Effector memory CD8-positive, alpha-beta T cell (primary cell): Measurements from ENCODE around the gene PRKCE.

Experiments used
- ATAC-seq: fragments of 150-1000 bp; cut with Tn5 transposase; replicated peaks from 2 replicates; pipeline ENCODE4 v1.10.0; 2021; ENCODE audit warnings: mild to moderate bottlenecking, moderate library complexity
- DNase-seq, 3 experiments: peaks; one replicate each; pipeline ENCODE4 v3.0.0; 2021
- H3K27ac Mint-ChIP-seq, 2 donors: one replicate each; pipeline ENCODE4 v1.8.0; 2022; ENCODE audit warnings: mild to moderate bottlenecking in 2 of 2, mixed read lengths in 2 of 2, moderate library complexity in 2 of 2
- H3K27me3 Mint-ChIP-seq, 2 donors: one replicate each; pipeline ENCODE4 v1.8.0; 2022; ENCODE audit warnings: mixed read lengths in 2 of 2
- H3K36me3 Mint-ChIP-seq: one replicate; pipeline ENCODE4 v1.8.0; 2022; ENCODE audit warnings: mild to moderate bottlenecking, moderate library complexity, mixed read lengths; ENCODE audit not compliant: insufficient read depth
- H3K4me1 Mint-ChIP-seq, 2 donors: one replicate each; pipeline ENCODE4 v1.8.0; 2022; ENCODE audit warnings: low read depth in 2 of 2, mixed read lengths in 2 of 2
- H3K4me3 Mint-ChIP-seq, 2 donors: one replicate each; pipeline ENCODE4 v1.8.0; 2022; ENCODE audit warnings: mild to moderate bottlenecking in 2 of 2, mixed read lengths in 2 of 2, moderate library complexity in 2 of 2
- H3K9me3 Mint-ChIP-seq, 2 donors: one replicate each; pipeline ENCODE4 v1.8.0; 2022; ENCODE audit warnings: mixed read lengths in 2 of 2

PRKCE gene

GRCh38 chr2:45617496-45617895 is 34.0 kb upstream of the PRKCE start:
- H3K9me3 Mint-ChIP-seq: no peaks in the 10 kb centered on the region
- H3K27ac Mint-ChIP-seq: no peak overlapping the region
- no peak overlapping the region for H3K4me3 Mint-ChIP-seq
- H3K4me1 Mint-ChIP-seq: no peaks in the 10 kb centered on the region
- no peak for ATAC-seq
- peaks cover 19 to 30% of the 10 kb centered on the region in 2 donors for H3K27me3 Mint-ChIP-seq
- no peaks in the 10 kb centered on the region for H3K36me3 Mint-ChIP-seq
- DNase-seq: no peak

GRCh38 chr2:45622336-45623075 is 29.0 kb upstream of the PRKCE start:
- no peak overlapping the region for H3K4me3 Mint-ChIP-seq
- H3K4me1 Mint-ChIP-seq: no peaks in the 10 kb centered on the region
- ATAC-seq (no peak), DNase-seq (no peak)
- H3K36me3 Mint-ChIP-seq: no peaks in the 10 kb centered on the region
- peaks cover 49 to 57% of the 10 kb centered on the region in 2 donors for H3K27me3 Mint-ChIP-seq
- no peaks in the 10 kb centered on the region for H3K9me3 Mint-ChIP-seq
- no peak overlapping the region for H3K27ac Mint-ChIP-seq

GRCh38 chr2:45623098-45623497 is 28.4 kb upstream of the PRKCE start:
- ATAC-seq: no peak
- H3K36me3 Mint-ChIP-seq: no peaks in the 10 kb centered on the region

GRCh38 chr2:45625824-45626223 is 25.7 kb upstream of the PRKCE start:
- H3K36me3 Mint-ChIP-seq: no peaks in the 10 kb centered on the region
- H3K4me1 Mint-ChIP-seq: no peaks in the 10 kb centered on the region
- no peaks in the 10 kb centered on the region for H3K9me3 Mint-ChIP-seq
- no peak overlapping the region for H3K27ac Mint-ChIP-seq
- H3K27me3 Mint-ChIP-seq: peaks cover 45 to 75% of the 10 kb centered on the region in 2 donors
- no peak overlapping the region for H3K4me3 Mint-ChIP-seq
- DNase-seq (no peak), ATAC-seq (no peak)

More at GRCh38 chr2:45623098-45623497, 28.4 kb upstream of the PRKCE start:
- no peak overlapping the region for H3K4me3 Mint-ChIP-seq
- no peak for DNase-seq
- H3K9me3 Mint-ChIP-seq: no peaks in the 10 kb centered on the region
- no peak overlapping the region for H3K27ac Mint-ChIP-seq
- H3K27me3 Mint-ChIP-seq: peaks cover 49 to 59% of the 10 kb centered on the region in 2 donors
- no peaks in the 10 kb centered on the region for H3K4me1 Mint-ChIP-seq

GRCh38 chr2:45626387-45627221 is 24.9 kb upstream of the PRKCE start:
- Mint-ChIP-seq H3K9me3 (no peaks in the 10 kb centered on the region), H3K4me3 (no peak overlapping the region), H3K27me3 (peaks cover 45 to 75% of the 10 kb centered on the region in 2 donors), H3K4me1 (no peaks in the 10 kb centered on the region), H3K36me3 (no peaks in the 10 kb centered on the region), H3K27ac (no peak overlapping the region)
- ATAC-seq (no peak), DNase-seq (no peak)

GRCh38 chr2:45627911-45628310 is 23.6 kb upstream of the PRKCE start:
- H3K4me1 Mint-ChIP-seq: no peaks in the 10 kb centered on the region
- no peaks in the 10 kb centered on the region for H3K9me3 Mint-ChIP-seq
- peaks cover 44 to 74% of the 10 kb centered on the region in 2 donors for H3K27me3 Mint-ChIP-seq
- H3K27ac Mint-ChIP-seq: no peak overlapping the region
- DNase-seq: no peak
- H3K36me3 Mint-ChIP-seq: no peaks in the 10 kb centered on the region
- ATAC-seq: no peak
- no peak overlapping the region for H3K4me3 Mint-ChIP-seq

- H3K4me1 Mint-ChIP-seq: no peaks in the 10 kb centered on the region
- H3K27ac Mint-ChIP-seq: no peak overlapping the region
- no peaks in the 10 kb centered on the region for H3K9me3 Mint-ChIP-seq
- ATAC-seq (no peak), DNase-seq (no peak)
- no peak overlapping the region for H3K4me3 Mint-ChIP-seq
- H3K27me3 Mint-ChIP-seq: peaks cover 40 to 63% of the 10 kb centered on the region in 2 donors
- H3K36me3 Mint-ChIP-seq: no peaks in the 10 kb centered on the region
Observed at GRCh38 chr2:45629971-45630370, 21.5 kb upstream of the PRKCE start.

GRCh38 chr2:45631319-45631718 is 20.2 kb upstream of the PRKCE start:
- ATAC-seq (no peak), DNase-seq (no peak)
- Mint-ChIP-seq H3K27me3 (peaks cover 51 to 70% of the 10 kb centered on the region in 2 donors), H3K9me3 (no peaks in the 10 kb centered on the region), H3K4me3 (no peak overlapping the region), H3K27ac (no peak overlapping the region), H3K36me3 (no peaks in the 10 kb centered on the region), H3K4me1 (no peaks in the 10 kb centered on the region)

- H3K36me3 Mint-ChIP-seq: no peaks in the 10 kb centered on the region
- DNase-seq: no peak
- no peak overlapping the region for H3K27ac Mint-ChIP-seq
- H3K27me3 Mint-ChIP-seq: peaks cover 51 to 68% of the 10 kb centered on the region in 2 donors
- no peaks in the 10 kb centered on the region for H3K9me3 Mint-ChIP-seq
- H3K4me3 Mint-ChIP-seq: no peak overlapping the region
- ATAC-seq: no peak
- H3K4me1 Mint-ChIP-seq: no peaks in the 10 kb centered on the region
Observed at GRCh38 chr2:45631955-45632354, 19.5 kb upstream of the PRKCE start.

GRCh38 chr2:45634223-45634622 is 17.3 kb upstream of the PRKCE start:
- no peak overlapping the region for H3K27ac Mint-ChIP-seq
- H3K9me3 Mint-ChIP-seq: no peaks in the 10 kb centered on the region
- H3K4me1 Mint-ChIP-seq: peaks cover 0 to 6% of the 10 kb centered on the region in 2 donors
- H3K4me3 Mint-ChIP-seq: no peak overlapping the region
- no peak for DNase-seq
- ATAC-seq: no peak
- H3K36me3 Mint-ChIP-seq: no peaks in the 10 kb centered on the region
- H3K27me3 Mint-ChIP-seq: peaks cover 66 to 75% of the 10 kb centered on the region in 2 donors

- Mint-ChIP-seq H3K4me1 (peaks cover 0 to 6% of the 10 kb centered on the region in 2 donors), H3K27ac (no peak overlapping the region), H3K27me3 (peaks cover 68 to 80% of the 10 kb centered on the region in 2 donors), H3K9me3 (no peaks in the 10 kb centered on the region), H3K4me3 (no peak overlapping the region), H3K36me3 (no peaks in the 10 kb centered on the region)
- ATAC-seq (no peak), DNase-seq (no peak)
Observed at GRCh38 chr2:45636008-45636407, 15.5 kb upstream of the PRKCE start.

GRCh38 chr2:45637440-45637839 is 14.0 kb upstream of the PRKCE start:
- H3K27ac Mint-ChIP-seq: no peak overlapping the region
- peak; percentile 51 for ATAC-seq
- no peak for DNase-seq

GRCh38 chr2:45640576-45640975 is 10.9 kb upstream of the PRKCE start:
- ATAC-seq (no peak), DNase-seq (no peak)
- H3K36me3 Mint-ChIP-seq: no peaks in the 10 kb centered on the region
- no peak overlapping the region for H3K27ac Mint-ChIP-seq
- H3K4me1 Mint-ChIP-seq: peaks cover 7 to 15% of the 10 kb centered on the region in 2 donors
- peaks cover 64 to 80% of the 10 kb centered on the region in 2 donors for H3K27me3 Mint-ChIP-seq
- H3K4me3 Mint-ChIP-seq: no peak overlapping the region
- no peaks in the 10 kb centered on the region for H3K9me3 Mint-ChIP-seq

More at GRCh38 chr2:45637440-45637839, 14.0 kb upstream of the PRKCE start:
- Mint-ChIP-seq H3K9me3 (no peaks in the 10 kb centered on the region), H3K36me3 (no peaks in the 10 kb centered on the region), H3K27me3 (peaks cover 65 to 80% of the 10 kb centered on the region in 2 donors), H3K4me1 (peaks cover 0 to 6% of the 10 kb centered on the region in 2 donors), H3K4me3 (no peak overlapping the region)

GRCh38 chr2:45643095-45643494 is 8.4 kb upstream of the PRKCE start:
- H3K27ac Mint-ChIP-seq: peak overlapping the region; percentile 50 to 75
- no peaks in the 10 kb centered on the region for H3K36me3 Mint-ChIP-seq
- ATAC-seq (peak; percentile 19), DNase-seq (no peak)
- peak overlapping the region; percentile 72 to 82 for H3K4me3 Mint-ChIP-seq
- no peaks in the 10 kb centered on the region for H3K9me3 Mint-ChIP-seq
- peaks cover 7 to 10% of the 10 kb centered on the region in 2 donors for H3K4me1 Mint-ChIP-seq
- peaks cover 46 to 63% of the 10 kb centered on the region in 2 donors for H3K27me3 Mint-ChIP-seq
